Omental fat pad (tissue), 4 donors: ENCODE data around the gene LMCD1. TPM values are rescaled to one million over a fixed set of nuclear protein-coding genes. Genes with fewer than 3 reads are reported as not detected.

Experiments
- ATAC-seq: fragments of 150-250 bp; one replicate; pipeline ENCODE4 v1.9.1; 2016; ENCODE audit warnings: mild to moderate bottlenecking, moderate library complexity; ENCODE audit not compliant: low FRiP score
- DNase-seq: peaks from one replicate; pipeline ENCODE4 v3.0.0-alpha.2; 2019; ENCODE audit warnings: low spot score
- total RNA-seq, 4 donors: library from RNA; depleted of rRNA; stranded (reverse); fragments of >200 nt; gene quantifications; one replicate each; pipeline ENCODE4 v1.1.0, GENCODE V29; 2016
- TF ChIP-seq, protein P1 (sequence below), 3 donors: fragments of 450-650 bp; IDR thresholded peaks; one replicate each; pipeline ENCODE4 v1.5.1; 2016 to 2017; ENCODE audit warnings: antibody characterized with exemption in 3 of 3, mild to moderate bottlenecking in 3 of 3, moderate library complexity in 2 of 3

LMCD1 gene
- total RNA-seq, 4 donors from 2014 or later = 135 to 1,380 (median 270) TPM

DNA sequence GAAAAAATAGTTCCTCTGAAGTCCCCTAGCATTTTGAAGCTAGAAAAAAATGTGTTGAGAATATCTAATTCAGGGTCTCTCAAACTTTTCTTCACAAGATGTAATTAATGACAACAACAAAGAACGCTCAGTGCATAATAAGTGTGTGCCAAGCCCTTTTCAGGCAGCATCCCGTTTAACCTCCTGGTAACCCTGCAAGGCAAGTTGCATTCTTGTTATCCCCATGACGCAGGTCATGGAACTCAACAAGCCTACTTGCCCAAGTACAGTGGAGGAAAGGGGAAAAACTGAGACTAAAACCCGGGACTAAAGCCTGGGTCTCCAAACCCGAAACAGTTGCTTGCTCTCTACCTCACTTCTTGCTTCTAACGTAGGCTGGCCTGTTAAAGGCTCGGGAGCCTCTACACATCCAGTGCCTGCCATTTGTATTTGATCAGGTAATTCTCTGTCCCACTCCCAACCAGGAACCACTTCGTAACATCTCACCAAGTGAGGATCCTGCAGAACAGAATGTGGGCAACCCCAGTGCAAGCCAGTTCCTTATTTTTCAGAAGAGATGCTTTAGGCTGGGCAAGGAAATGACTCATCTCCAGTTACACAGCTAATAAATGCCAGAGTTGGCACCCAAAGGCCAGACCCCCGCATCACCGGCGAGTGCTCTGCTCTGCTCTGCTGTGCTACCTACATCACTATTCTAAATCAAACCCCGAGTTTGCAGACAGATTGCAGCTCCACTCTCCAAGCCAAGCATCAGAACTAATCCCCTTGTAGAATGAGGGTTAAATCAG is 28.3 kb downstream of the LMCD1 start:
- no peak for DNase-seq
- TF ChIP-seq, protein P1, sequence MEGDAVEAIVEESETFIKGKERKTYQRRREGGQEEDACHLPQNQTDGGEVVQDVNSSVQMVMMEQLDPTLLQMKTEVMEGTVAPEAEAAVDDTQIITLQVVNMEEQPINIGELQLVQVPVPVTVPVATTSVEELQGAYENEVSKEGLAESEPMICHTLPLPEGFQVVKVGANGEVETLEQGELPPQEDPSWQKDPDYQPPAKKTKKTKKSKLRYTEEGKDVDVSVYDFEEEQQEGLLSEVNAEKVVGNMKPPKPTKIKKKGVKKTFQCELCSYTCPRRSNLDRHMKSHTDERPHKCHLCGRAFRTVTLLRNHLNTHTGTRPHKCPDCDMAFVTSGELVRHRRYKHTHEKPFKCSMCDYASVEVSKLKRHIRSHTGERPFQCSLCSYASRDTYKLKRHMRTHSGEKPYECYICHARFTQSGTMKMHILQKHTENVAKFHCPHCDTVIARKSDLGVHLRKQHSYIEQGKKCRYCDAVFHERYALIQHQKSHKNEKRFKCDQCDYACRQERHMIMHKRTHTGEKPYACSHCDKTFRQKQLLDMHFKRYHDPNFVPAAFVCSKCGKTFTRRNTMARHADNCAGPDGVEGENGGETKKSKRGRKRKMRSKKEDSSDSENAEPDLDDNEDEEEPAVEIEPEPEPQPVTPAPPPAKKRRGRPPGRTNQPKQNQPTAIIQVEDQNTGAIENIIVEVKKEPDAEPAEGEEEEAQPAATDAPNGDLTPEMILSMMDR (IDR thresholded peaks at IDR 0.05) = no peak
- no peak for ATAC-seq

DNA sequence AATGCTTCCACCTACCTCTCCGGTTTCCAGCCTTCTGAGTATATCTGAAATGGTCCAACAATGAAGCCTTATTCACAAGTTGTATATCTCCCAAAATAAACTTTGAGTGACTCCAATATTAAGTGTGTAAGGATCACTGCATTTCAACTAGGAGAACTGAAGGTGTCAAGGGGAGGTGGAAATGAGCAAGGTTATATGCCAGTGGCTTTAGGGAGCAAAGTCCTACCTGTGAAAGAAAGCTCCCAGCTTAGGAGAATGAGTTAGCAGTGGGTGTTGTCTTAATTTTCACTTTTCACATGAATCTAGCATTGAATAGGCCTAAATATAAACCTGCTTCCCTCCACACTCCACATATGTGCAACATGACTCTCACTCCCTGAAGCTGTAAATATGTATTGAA is 29.0 kb downstream of the LMCD1 start:
- TF ChIP-seq, protein P1 (IDR thresholded peaks at IDR 0.05) = no peak
- ATAC-seq (no peak), DNase-seq (no peak)

DNA sequence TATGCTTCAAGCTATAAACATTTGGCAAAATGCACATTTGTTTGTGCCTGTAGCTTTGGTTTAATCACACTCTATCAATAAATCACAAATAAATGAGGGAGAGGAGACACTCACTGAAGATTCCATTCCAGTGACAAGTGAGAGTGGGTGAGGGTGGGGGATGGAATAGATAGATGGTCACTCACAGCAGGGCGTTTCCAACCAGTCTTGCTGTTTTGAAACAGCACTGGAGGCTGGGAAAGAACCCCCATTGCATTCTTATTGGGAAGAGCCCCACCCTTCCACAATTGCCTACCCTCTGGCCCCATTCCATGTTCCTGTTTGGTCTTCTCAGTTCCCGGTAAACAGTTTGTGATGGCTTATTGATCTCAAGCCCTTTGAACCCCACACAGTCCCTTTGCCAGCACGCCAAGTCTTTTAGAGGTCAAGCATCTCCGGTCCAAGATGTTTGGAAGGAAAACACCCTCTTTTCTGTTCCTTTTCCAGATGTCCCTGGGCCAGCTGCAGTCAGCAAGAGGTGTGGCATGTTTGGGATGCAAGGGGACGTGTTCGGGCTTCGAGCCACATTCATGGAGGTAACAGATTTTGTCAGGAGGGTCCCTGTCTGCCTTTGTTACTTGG is 30.7 kb downstream of the LMCD1 start:
- no peak for DNase-seq
- TF ChIP-seq, protein P1 (IDR thresholded peaks at IDR 0.05) = no peak
- ATAC-seq = peak; percentile 64

DNA sequence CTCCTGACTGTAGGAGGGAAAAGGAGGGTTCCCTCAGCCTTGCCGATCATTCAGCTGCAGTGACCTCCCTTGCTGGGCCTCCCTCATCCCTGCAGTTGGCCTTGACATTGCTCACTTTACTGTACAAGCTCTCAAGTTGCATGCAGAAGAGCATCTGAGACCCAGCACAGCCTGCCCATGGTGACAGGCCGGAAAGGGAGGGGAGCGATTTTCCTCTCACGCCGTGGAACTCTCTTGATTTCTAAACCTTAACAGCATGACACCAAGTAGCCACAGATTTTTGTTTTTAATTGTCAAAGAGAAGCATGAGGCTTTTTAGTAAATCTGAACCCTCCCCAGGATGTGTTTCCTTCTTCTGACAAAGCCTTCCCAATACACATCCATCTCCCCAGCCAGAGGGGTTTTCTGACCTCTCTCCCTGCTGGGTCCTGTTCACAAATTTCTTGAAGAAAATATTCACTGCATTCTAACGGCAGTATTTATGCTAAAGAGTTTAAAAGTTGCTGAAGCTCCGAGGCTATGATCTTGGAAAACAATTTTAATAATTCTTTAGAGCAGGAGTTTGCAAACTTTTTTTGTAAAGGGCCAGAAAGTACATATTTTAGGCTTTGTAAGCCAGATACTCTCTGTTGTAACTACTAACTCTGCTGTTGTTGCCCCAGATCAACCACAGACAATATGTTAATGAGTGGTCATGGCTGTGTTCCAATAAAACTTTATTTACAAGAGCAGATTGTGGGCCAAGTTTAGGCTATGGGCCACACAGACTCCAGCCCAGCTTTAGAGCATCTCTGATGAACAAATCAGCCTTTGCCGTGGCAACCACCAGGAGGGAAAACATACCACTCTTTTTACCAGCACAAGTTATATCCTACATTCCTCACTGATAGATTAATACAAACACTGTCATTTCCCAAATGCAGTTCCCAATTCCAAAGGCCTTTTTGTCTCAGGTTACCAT is 34.8 kb downstream of the LMCD1 start:
- TF ChIP-seq, protein P1 (IDR thresholded peaks at IDR 0.05) = no peak
- DNase-seq = no peak
- no peak for ATAC-seq

DNA sequence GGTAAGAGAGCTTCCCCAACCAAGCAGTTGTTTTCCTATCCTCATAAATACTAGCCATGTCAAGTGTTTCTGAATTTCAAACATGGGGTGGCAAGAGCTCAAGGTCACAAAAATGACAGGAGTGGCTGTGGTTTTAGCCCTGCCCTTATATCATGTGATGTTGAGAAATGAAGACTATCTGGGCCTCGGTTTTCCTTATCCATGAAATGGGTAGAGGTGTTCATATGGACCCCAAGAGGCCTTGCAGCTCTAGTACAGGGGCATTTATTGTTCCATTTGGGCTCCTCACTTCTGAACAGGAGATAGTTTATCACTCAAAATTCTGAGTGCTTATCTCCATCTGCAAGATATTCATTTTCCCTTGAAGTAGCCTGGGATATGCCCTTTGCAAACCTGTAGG is 35.8 kb downstream of the LMCD1 start:
- DNase-seq (no peak), ATAC-seq (no peak)
- TF ChIP-seq, protein P1 (IDR thresholded peaks at IDR 0.05) = no peak

DNA sequence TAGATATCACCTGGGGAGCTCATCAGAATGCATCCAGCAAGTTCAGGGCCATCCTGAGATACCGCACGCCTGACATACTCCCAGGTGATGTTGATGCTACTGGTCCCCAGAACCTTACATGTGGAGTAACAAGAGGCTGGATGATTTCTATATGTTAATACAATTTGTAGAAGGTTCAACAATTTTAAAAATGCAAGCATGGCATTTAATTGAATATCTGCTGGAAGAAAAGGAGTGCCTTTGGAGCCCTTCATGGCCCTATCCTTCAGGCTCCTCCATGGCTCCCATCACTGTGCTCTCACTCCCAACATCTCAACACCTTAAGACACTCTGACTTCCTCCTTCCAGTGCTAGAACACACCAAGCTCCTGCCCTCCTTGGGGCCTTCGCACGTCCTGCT is 36.6 kb downstream of the LMCD1 start:
- ATAC-seq = no peak
- no peak for DNase-seq
- TF ChIP-seq, protein P1 (IDR thresholded peaks at IDR 0.05) = no peak
